ENCODE data around the gene PPP1R3C. TPM values are rescaled to one million over a fixed set of nuclear protein-coding genes. Genes with fewer than 3 reads are reported as not detected.

The PPP1R3C gene
- total RNA-seq (100 to 1,000 TPM in 7 of 9 donors, 10 to 100 TPM in 2; 38.0 to 270 (median 150) TPM), polyA plus RNA-seq (10 to 100 TPM; 35.4 to 82.6 TPM)
- long read RNA-seq, donor 1, transcript PPP1R3C-201 (2 exons, 2,524 nt), result major isoform, 371 of 429 reads
- long read RNA-seq, donor 1, partial matches to known transcripts, result 0 of 429 reads
- long read RNA-seq, donor 1, other reads (novel, unspliced or antisense), result 58 of 429 reads
- long read RNA-seq, donor 2, transcript PPP1R3C-201 (2 exons, 2,524 nt), result major isoform, 500 of 605 reads
- long read RNA-seq, donor 2, partial matches to known transcripts, result 100 of 605 reads
- long read RNA-seq, donor 2, other reads (novel, unspliced or antisense), result 5 of 605 reads
- long read RNA-seq, donor 3, transcript PPP1R3C-201 (2 exons, 2,524 nt), result major isoform, 69 of 77 reads
- long read RNA-seq, donor 3, partial matches to known transcripts, result 0 of 77 reads
- long read RNA-seq, donor 3, other reads (novel, unspliced or antisense), result 8 of 77 reads

DNA sequence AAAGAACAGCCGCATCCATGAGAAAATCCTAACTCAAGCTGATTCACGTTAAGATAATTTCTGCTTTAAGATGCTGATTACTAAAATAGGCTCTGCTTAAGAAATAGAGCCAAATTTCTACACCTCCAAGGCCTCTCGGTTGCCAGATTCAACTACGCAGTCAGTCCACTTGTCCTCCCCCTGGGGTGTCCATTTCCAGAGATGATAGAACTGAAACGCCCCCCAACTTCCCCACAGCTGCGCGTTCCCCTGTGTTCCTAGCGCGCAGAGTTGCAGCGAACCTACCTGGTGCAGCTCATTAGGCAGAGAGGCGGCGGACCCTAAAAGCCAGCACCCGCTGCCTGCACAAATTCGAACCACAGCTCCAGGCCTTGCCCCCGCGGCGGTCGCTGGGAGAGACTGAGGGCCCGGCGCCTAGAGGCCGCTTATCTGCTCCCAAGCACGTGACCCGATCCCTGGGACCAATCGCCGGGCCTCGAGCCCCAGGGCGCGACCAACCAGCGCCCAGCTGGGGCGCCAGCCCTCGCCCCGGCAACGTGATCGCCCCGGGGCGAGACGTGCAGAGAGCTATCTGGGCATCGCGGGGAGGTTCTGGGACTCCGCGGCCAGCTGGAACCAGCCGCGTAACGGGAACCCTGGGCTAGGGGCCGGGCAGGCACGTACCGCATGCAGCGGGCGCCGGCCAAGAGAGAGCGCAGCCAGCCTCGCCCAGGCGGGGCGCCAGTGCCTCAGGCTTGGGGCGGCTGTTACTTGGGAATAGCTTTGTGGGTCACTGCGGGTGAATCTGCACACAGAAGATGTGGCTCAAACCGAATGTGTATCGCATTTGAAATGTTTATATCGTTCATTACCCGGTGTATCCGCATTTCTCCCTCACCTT lies at the start of gene PPP1R3C:
Gene PPP1R3C (minus strand): TSS at position 401 of the 880 bp plus-strand sequence. CDS start 102 bp downstream, at position 299.
- peak; percentile 90 to 96 (median 92) for DNase-seq
- Histone ChIP-seq H3K4me3 (peak within 1 kb of the TSS; percentile 52 to 78 (median 66)), H3K4me1 (peaks cover 0 to 36% (median 7%) of the 10 kb centered on the region in 12 donors), H3K27me3 (peaks cover 0 to 20% (median 0%) of the 10 kb centered on the region in 9 donors), H3K9me3 (no peaks in the 10 kb centered on the region), H3K27ac (peak within 1 kb of the TSS; percentile 30 to 91 (median 86)), H3K36me3 (peaks cover 0 to 30% (median 16%) of the 10 kb centered on the region in 9 donors)
- intact Hi-C loops (cut with DNase I), result loop anchor here (1.0 to 10.0 kb wide), 14 partner anchors 36 to 338 kb away; partner anchors contain the start of gene HECTD2 (in 3 of the 10)
- ATAC-seq, result peak; percentile 95 to 98 (median 96)
- TF ChIP-seq CTCF (IDR thresholded peaks at IDR 0.05) (peak in 9 of 12 donors; percentile 8 to 54 (median 34)), POLR2A (IDR thresholded peaks at IDR 0.05) (peak; percentile 62 to 97)
- 1 to 4% (median 2%) methylated on average over 28 to 61 of the region's 61 CpGs for WGBS, 4 donors

DNA sequence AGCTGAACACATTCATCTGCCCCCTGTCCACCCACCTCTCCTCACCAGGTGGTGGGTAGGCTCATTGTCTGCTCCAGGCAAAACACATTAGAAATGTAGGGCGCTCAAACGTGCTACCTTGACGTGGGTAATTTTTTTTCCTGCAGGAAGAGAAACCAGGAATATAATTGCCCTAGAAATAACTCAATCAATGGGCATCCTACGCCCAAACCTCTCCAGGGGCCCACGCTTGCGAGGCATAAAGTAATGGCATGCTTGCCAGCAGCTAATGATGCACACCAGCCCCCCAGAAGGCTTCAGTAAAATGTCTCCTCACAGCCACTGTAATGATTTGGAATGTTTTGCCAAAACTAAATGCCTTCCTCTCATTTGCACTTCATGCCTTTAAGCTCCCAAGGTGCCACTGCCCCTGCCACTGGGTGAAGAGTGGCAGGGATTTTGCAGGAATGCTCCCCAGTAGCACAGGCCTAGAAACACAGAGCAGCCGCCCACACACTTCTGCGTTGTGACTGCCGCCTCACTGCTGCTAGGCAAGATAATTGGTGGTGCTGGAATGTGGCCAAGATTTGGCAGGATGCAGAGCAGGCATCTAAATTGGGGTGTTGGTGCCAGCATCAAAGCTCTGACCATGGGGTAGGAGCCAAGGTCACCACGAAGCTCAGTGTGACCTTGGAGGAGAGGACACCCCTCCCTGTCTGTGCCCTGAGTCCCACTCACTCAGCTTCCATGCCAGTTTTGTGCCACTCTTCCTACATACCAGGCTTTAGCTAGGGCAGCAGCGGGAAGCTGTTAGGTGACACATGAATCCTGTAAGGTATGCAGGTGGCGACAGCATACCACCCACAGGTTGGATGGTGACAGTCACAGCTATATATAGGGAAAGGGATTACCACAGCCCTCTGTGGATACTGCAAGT lies 48.7 kb upstream of the PPP1R3C start:
- 51 to 57% (median 53%) methylated on average over 11 to 12 of the region's 12 CpGs for WGBS, 4 donors
- no peak overlapping the region for H3K4me3 ChIP-seq
- peaks cover 0 to 3% (median 0%) of the 10 kb centered on the region in 9 donors for H3K27me3 ChIP-seq
- H3K27ac ChIP-seq, result peak overlapping the region in 2 of 12 donors; percentile 50 to 57
- peak; percentile 77 to 85 (median 80) for ATAC-seq
- TF ChIP-seq CTCF (IDR thresholded peaks at IDR 0.05) (no peak), POLR2A (IDR thresholded peaks at IDR 0.05) (no peak)
- intact Hi-C loops (cut with DNase I), result no loop called here
- H3K36me3 ChIP-seq, result no peaks in the 10 kb centered on the region
- peak in 4 of 5 donors; percentile 64 to 74 (median 65) for DNase-seq
- H3K9me3 ChIP-seq, result no peaks in the 10 kb centered on the region
- H3K4me1 ChIP-seq, result peaks cover 0 to 14% (median 0%) of the 10 kb centered on the region in 12 donors

- no peak for DNase-seq
- 86 to 92% (median 88%) methylated on average over 3 of the region's 3 CpGs for WGBS, 4 donors
- peaks cover 0 to 3% (median 0%) of the 10 kb centered on the region in 9 donors for H3K27me3 ChIP-seq
- no peaks in the 10 kb centered on the region for H3K9me3 ChIP-seq
- H3K4me1 ChIP-seq, result peaks cover 0 to 14% (median 0%) of the 10 kb centered on the region in 12 donors
- H3K36me3 ChIP-seq, result no peaks in the 10 kb centered on the region
- no peak for TF ChIP-seq POLR2A (IDR thresholded peaks at IDR 0.05)
- TF ChIP-seq CTCF (IDR thresholded peaks at IDR 0.05), result no peak
- no peak overlapping the region for H3K4me3 ChIP-seq
- H3K27ac ChIP-seq, result no peak overlapping the region
- intact Hi-C loops (cut with DNase I), result no loop called here
- ATAC-seq, result no peak
Measured at GRCh38 chr10:91680487-91680886, 47.6 kb upstream of the PPP1R3C start.
